Inferior parietal cortex (tissue), 1 donor: ENCODE measurements around the gene DAPL1.
A peak's percentile ranks its signal among the peaks of the same experiment; 100 is the strongest.

Experiments
- DNase-seq: peaks from one replicate; pipeline ENCODE4 v3.0.0-alpha.2; 2016; ENCODE audit errors: extremely low spot score

DAPL1 gene

GRCh38 chr2:158795195-158795924 is at the start of gene DAPL1:
TSS of gene DAPL1 (plus strand) at chr2:158795317. CDS start at chr2:158795373, 56 bp downstream.
- DNase-seq: no peak

- no peak for DNase-seq
These were observed 49.2 kb upstream of the DAPL1 start for GRCh38 chr2:158745866-158746382.

GRCh38 chr2:158746488-158746887 is 48.6 kb upstream of the DAPL1 start:
- no peak for DNase-seq

GRCh38 chr2:158747281-158747680 is 47.8 kb upstream of the DAPL1 start:
- no peak for DNase-seq

- no peak for DNase-seq
These were observed 46.1 kb upstream of the DAPL1 start for GRCh38 chr2:158748926-158749590.

- no peak for DNase-seq
These were observed 44.5 kb upstream of the DAPL1 start for GRCh38 chr2:158750458-158751125.

GRCh38 chr2:158753641-158754611 is 41.2 kb upstream of the DAPL1 start:
- peak; percentile 89 for DNase-seq

GRCh38 chr2:158755310-158756087 is 39.6 kb upstream of the DAPL1 start:
- DNase-seq: no peak

GRCh38 chr2:158756331-158756730 is 38.8 kb upstream of the DAPL1 start:
- no peak for DNase-seq

- DNase-seq: no peak
These were observed 38.1 kb upstream of the DAPL1 start for GRCh38 chr2:158756976-158757375.

- no peak for DNase-seq
These were observed 34.2 kb upstream of the DAPL1 start for GRCh38 chr2:158760887-158761286.

- DNase-seq: no peak
These were observed 33.5 kb upstream of the DAPL1 start for GRCh38 chr2:158761621-158762020.

- no peak for DNase-seq
These were observed 32.8 kb upstream of the DAPL1 start for GRCh38 chr2:158762336-158762735.

GRCh38 chr2:158766524-158766923 is 28.6 kb upstream of the DAPL1 start:
- no peak for DNase-seq

- DNase-seq: peak; percentile 83
These were observed 22.6 kb upstream of the DAPL1 start for GRCh38 chr2:158772306-158773078.

- DNase-seq: no peak
These were observed 22.0 kb upstream of the DAPL1 start for GRCh38 chr2:158773121-158773520.

- peak; percentile 27 for DNase-seq
These were observed 20.4 kb upstream of the DAPL1 start for GRCh38 chr2:158774681-158775080.

GRCh38 chr2:158775273-158776027 is 19.7 kb upstream of the DAPL1 start:
- DNase-seq: no peak

GRCh38 chr2:158776231-158776630 is 18.9 kb upstream of the DAPL1 start:
- no peak for DNase-seq
